Spinal cord (tissue), 4 donors: ENCODE measurements around the gene DTD2. TPM values are rescaled to one million over a fixed set of nuclear protein-coding genes. Genes with fewer than 3 reads are reported as not detected.

Experiments
- polyA plus RNA-seq, 2 donors: library from polyadenylated mRNA; unstranded; fragments of 120-200 nt; gene quantifications; one replicate each; pipeline ENCODE4 v1.2.1, GENCODE V29; 2013; ENCODE audit not compliant: insufficient read length in 2 of 2
- total RNA-seq, 2 donors: library from RNA; depleted of rRNA in 1 of 2; stranded (reverse); fragments of 120-200 nt in 1 of 2; fragments of >200 nt in 1 of 2; gene quantifications; one replicate each; pipeline versions ENCODE4 v1.2.3 to v1.2.4, GENCODE V29; 2013 to 2014

The DTD2 gene
- total and polyA plus RNA-seq, 4 donors = 26.0 to 62.5 (median 33.3) TPM

Other genes with a start within 250 kb of the DTD2 start
- 100 to 1,000 TPM; 192 to 309 TPM for gene HECTD1, start 249.7 kb downstream of the DTD2 start, total RNA-seq
- 100 to 1,000 TPM; 118 to 120 TPM for gene HECTD1, start 249.7 kb downstream of the DTD2 start, polyA plus RNA-seq
- 10 to 100 TPM; 42.3 to 74.2 TPM for gene HEATR5A, start 37.0 kb downstream of the DTD2 start, total RNA-seq
- 10 to 100 TPM; 20.4 to 32.0 TPM for gene HEATR5A, start 37.0 kb downstream of the DTD2 start, polyA plus RNA-seq
- not detected for gene GPR33, start 30.5 kb upstream of the DTD2 start, total RNA-seq
- not detected for gene GPR33, start 30.5 kb upstream of the DTD2 start, polyA plus RNA-seq
- gene NUBPL, start 103.9 kb upstream of the DTD2 start, total RNA-seq = 10 to 100 TPM; 11.7 to 17.9 TPM
- gene NUBPL, start 103.9 kb upstream of the DTD2 start, polyA plus RNA-seq = 10 to 100 TPM; 11.2 to 11.3 TPM